Chondrocyte (in vitro differentiated cells): ENCODE measurements around the gene MAD1L1. TPM values are rescaled to one million over a fixed set of nuclear protein-coding genes. Genes with fewer than 3 reads are reported as not detected.

Source experiments
- DNase-seq: peaks from one replicate; pipeline ENCODE4 v3.0.0; 2021; ENCODE audit warnings: mixed read lengths, low spot score
- H3K27ac Mint-ChIP-seq: one replicate; pipeline ENCODE4 v1.8.0; 2021; ENCODE audit warnings: mild to moderate bottlenecking, moderate library complexity, mixed read lengths; ENCODE audit not compliant: unreplicated experiment
- H3K27me3 Mint-ChIP-seq: 2 replicates; pipeline ENCODE4 v1.8.0; 2021; ENCODE audit warnings: low read depth, mixed read lengths
- H3K36me3 Mint-ChIP-seq: 2 replicates; pipeline ENCODE4 v1.8.0; 2021; ENCODE audit warnings: low read depth, mixed read lengths
- H3K4me1 Mint-ChIP-seq: 2 replicates; pipeline ENCODE4 v1.8.0; 2021; ENCODE audit warnings: low read depth, mild to moderate bottlenecking, mixed read lengths
- H3K4me3 Mint-ChIP-seq: one replicate; pipeline ENCODE4 v1.8.0; 2021; ENCODE audit warnings: mild to moderate bottlenecking, moderate library complexity, mixed read lengths; ENCODE audit not compliant: unreplicated experiment
- H3K9me3 Mint-ChIP-seq: 2 replicates; pipeline ENCODE4 v1.8.0; 2021; ENCODE audit warnings: low read depth, mixed read lengths
- CTCF ChIP-seq: fragments of 200-600 bp; sonication (generic); IDR thresholded peaks from 2 replicates; pipeline ENCODE4 v1.5.0; 2021; ENCODE audit warnings: antibody characterized with exemption, mild to moderate bottlenecking, moderate library complexity
- total RNA-seq: library from RNA; stranded (reverse); gene quantifications from 3 replicates; pipeline ENCODE4 v1.2.1, GENCODE V29; 2021

MAD1L1 gene
- total RNA-seq, 1 donor from 2014 or later: 22.7 TPM

DNA sequence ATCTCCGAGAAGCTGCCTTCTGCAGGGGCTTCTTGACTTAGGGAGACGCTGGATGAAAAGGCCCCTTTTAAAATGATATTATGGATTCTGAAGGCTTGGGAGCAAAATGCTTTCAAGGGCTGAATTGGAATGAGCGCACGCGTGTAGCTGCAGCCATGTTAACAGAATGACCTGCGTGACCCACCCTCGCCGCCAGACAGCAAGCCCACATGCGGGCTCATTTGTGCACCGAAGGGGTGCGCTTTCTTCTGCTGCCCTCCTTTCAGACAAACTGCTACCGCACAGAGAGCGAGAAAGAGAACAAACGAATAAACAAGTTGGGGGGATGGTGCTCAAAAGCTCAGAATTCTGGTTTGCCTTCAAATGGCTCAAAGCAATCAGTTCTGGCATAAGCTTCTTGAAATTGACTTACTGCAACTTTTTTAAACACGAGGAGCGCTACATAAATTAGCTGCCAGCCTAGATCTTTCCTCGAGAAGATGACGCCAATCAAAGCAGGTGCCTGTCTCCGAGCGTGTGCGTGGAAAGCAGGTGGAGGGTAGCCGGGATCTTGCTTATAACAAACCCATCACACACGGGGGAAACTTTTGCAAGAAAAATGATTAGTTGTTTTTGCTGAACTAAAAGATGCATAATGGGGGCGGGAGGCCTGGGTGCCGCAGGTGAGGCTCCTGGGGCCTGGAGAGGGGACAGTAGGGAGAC lies 268.4 kb downstream of the MAD1L1 start:
- H3K4me3 Mint-ChIP-seq: no peak overlapping the region
- no peak overlapping the region for H3K27ac Mint-ChIP-seq
- no peak for DNase-seq
- no peaks in the 10 kb centered on the region for H3K27me3 Mint-ChIP-seq
- TF ChIP-seq CTCF: no peak
- peaks cover 11% of the 10 kb centered on the region for H3K4me1 Mint-ChIP-seq
- H3K36me3 Mint-ChIP-seq: peaks cover 21% of the 10 kb centered on the region
- H3K9me3 Mint-ChIP-seq: peaks cover 13% of the 10 kb centered on the region

DNA sequence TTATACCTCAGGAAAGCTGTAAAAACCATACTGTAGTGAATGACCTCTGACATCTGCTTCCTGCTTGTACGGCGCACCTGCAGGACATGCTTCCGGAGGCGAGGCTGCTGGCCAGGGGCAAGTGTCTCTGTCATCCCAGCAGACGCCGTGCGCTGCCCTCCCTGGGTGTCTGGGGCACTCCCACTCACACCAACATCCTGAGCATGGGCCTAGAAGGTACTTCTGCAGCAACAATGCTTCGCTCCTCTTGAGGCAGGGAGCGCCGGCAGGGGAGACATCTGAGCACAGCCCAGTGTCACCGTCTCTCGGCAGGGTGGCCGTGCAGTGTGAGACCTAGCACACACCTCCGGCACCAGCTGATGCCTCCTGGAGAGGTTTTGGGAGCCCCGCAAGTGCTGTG lies 269.2 kb downstream of the MAD1L1 start:
- DNase-seq: peak; percentile 68
- H3K27ac Mint-ChIP-seq: no peak overlapping the region
- no peaks in the 10 kb centered on the region for H3K27me3 Mint-ChIP-seq
- H3K36me3 Mint-ChIP-seq: peaks cover 22% of the 10 kb centered on the region
- no peak overlapping the region for H3K4me3 Mint-ChIP-seq
- H3K9me3 Mint-ChIP-seq: peaks cover 14% of the 10 kb centered on the region
- no peak for TF ChIP-seq CTCF
- H3K4me1 Mint-ChIP-seq: peaks cover 11% of the 10 kb centered on the region

- peaks cover 11% of the 10 kb centered on the region for H3K4me1 Mint-ChIP-seq
- H3K4me3 Mint-ChIP-seq: no peak overlapping the region
- H3K9me3 Mint-ChIP-seq: peaks cover 17% of the 10 kb centered on the region
- H3K27ac Mint-ChIP-seq: peak overlapping the region; percentile 83
- H3K27me3 Mint-ChIP-seq: no peaks in the 10 kb centered on the region
- TF ChIP-seq CTCF: no peak
- DNase-seq: no peak
- peaks cover 15% of the 10 kb centered on the region for H3K36me3 Mint-ChIP-seq
These were observed 271.0 kb downstream of the MAD1L1 start for GRCh38 chr7:1961701-1962276.

GRCh38 chr7:1959305-1959704 lies 273.4 kb downstream of the MAD1L1 start:
- H3K27me3 Mint-ChIP-seq: no peaks in the 10 kb centered on the region
- H3K9me3 Mint-ChIP-seq: peaks cover 17% of the 10 kb centered on the region
- peaks cover 14% of the 10 kb centered on the region for H3K36me3 Mint-ChIP-seq
- H3K4me3 Mint-ChIP-seq: no peak overlapping the region
- no peak overlapping the region for H3K27ac Mint-ChIP-seq
- no peak for TF ChIP-seq CTCF
- peak; percentile 29 for DNase-seq
- H3K4me1 Mint-ChIP-seq: peaks cover 11% of the 10 kb centered on the region

DNA sequence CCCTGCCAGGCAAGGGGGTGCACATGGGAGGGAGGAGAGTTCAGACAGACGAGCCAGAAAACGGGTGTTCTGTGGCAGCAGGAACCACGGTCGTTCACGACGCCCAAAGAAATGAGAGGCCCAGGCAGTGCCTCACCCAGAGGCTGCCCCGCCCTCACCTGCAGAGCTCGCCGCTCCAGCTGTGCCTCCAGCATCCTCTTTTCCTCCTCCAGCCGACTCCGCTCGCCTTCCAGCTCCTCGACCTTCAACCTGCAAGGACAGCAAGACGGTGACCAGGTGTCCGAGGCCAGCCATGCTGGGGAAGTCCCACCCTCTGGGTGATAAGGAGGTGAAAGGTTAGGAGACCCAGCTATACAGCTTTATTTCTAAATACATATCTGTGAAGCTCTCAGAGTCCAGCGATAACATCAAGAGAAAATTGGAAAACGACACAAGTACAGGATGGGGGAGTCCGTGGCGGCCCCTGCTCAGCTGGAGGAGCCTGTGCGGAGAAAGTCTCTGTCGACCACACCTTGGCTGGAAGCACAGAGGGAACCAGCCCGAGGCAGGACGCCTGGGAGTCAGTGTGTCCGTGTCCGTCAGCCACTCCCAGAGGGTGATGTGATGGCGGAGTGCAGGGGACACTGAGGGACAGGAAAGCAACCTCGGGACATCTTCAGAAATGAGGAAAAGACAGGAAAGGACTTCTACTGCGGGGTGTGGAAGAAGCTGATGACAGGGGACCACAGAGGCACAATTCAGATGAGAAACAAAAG lies 275.1 kb downstream of the MAD1L1 start:
- H3K27me3 Mint-ChIP-seq: no peaks in the 10 kb centered on the region
- no peak for TF ChIP-seq CTCF
- peaks cover 11% of the 10 kb centered on the region for H3K4me1 Mint-ChIP-seq
- H3K27ac Mint-ChIP-seq: no peak overlapping the region
- H3K36me3 Mint-ChIP-seq: peaks cover 14% of the 10 kb centered on the region
- H3K4me3 Mint-ChIP-seq: no peak overlapping the region
- DNase-seq: peak; percentile 67
- peaks cover 17% of the 10 kb centered on the region for H3K9me3 Mint-ChIP-seq
